Measurements from ENCODE around the gene THAP7.
A peak's percentile ranks its signal among the peaks of the same experiment; 100 is the strongest.

Gene THAP7

GRCh38 chr22:20957102-20957682, 44.7 kb downstream of the THAP7 start:
- Histone ChIP-seq H3K9ac (ENCODE audit: low read depth, low read length) (no peak overlapping the region), H3K9me3 (ENCODE audit: control insufficient read depth, insufficient read depth, low read length) (no peaks in the 10 kb centered on the region), H3K4me3 (ENCODE audit: low read depth, low read length) (peak overlapping the region; percentile 82)

DNA sequence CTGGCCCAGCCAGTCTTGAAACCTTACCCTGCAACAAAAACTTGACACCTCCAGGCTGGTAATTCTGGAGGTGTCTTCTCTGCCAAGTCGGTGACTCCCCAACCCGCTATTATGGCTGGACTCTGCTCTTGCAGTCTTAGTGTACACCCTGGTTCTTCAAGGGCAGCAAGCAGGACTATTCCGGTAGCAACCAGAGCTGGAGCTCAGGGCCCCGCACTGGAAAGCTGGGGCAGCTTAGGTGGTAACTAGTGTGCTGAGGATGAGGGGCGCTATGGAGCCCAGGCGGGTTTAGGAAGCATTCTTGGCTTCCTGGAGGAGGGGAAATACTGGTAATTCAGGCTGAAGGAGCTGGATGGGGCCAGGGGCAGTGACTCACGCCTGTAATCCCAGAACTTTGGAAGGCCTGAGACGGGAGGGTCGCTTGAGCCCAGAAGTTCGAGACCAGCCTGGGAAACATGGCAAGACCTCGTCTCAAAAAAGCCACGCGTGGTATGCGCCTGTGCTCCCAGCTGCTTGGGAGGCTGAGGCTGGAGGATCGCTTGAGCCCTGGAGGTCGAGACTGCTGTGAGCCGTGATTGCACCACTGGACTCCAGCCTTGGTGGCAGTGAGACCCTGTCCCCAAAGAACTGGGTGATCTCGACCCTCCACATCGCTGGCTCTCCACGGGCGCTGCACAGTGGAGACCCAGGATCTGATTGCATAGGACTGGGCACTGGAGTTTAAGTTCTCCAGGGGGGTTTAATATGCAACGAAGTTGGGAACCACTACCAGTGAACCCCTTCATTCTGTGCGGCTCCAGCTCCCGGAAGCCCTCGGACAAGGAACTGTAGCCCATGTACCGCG, 45.4 kb downstream of the THAP7 start:
- Histone ChIP-seq H3K27me3 (ENCODE audit: control insufficient read depth, insufficient read depth, low read length) (peaks cover 11% of the 10 kb centered on the region), H3K4me3 (ENCODE audit: low read depth, low read length) (peak overlapping the region; percentile 82), H3K4me1 (ENCODE audit: control insufficient read depth, insufficient read depth, low read length) (peaks cover 4% of the 10 kb centered on the region), H3K9ac (ENCODE audit: low read depth, low read length) (peak overlapping the region; percentile 70), H3K36me3 (ENCODE audit: control insufficient read depth, insufficient read depth, low read length) (peaks cover 15% of the 10 kb centered on the region), H3K9me3 (ENCODE audit: control insufficient read depth, insufficient read depth, low read length) (no peaks in the 10 kb centered on the region)

More at GRCh38 chr22:20957102-20957682, 44.7 kb downstream of the THAP7 start:
- peaks cover 12% of the 10 kb centered on the region for H3K36me3 ChIP-seq (ENCODE audit: control insufficient read depth, insufficient read depth, low read length)
- peaks cover 14% of the 10 kb centered on the region for H3K27me3 ChIP-seq (ENCODE audit: control insufficient read depth, insufficient read depth, low read length)
- H3K4me1 ChIP-seq (ENCODE audit: control insufficient read depth, insufficient read depth, low read length), result peaks cover 4% of the 10 kb centered on the region

DNA sequence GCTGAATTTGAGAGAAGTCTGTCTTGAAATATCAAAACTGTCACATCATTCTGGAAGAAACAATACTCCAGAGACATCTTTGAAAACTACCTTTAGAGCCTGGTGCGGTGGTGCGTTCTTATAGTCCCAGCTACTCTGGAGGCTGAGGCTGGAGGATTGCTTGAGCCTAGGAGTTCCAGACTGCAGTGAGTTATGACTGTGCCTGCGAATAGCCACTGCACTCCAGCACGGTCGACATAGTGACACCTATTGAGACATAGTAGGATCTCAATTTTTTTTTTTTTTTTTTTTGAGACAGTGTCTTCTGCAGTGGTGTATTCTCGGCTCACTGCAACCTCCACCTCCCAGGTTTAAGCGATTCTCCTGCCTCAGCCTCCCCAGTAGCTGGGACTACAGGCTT, 46.4 kb downstream of the THAP7 start:
- Histone ChIP-seq H3K4me1 (ENCODE audit: control insufficient read depth, insufficient read depth, low read length) (peaks cover 4% of the 10 kb centered on the region), H3K9ac (ENCODE audit: low read depth, low read length) (no peak overlapping the region), H3K36me3 (ENCODE audit: control insufficient read depth, insufficient read depth, low read length) (peaks cover 24% of the 10 kb centered on the region), H3K27me3 (ENCODE audit: control insufficient read depth, insufficient read depth, low read length) (peaks cover 11% of the 10 kb centered on the region), H3K9me3 (ENCODE audit: control insufficient read depth, insufficient read depth, low read length) (no peaks in the 10 kb centered on the region), H3K4me3 (ENCODE audit: low read depth, low read length) (no peak overlapping the region)

GRCh38 chr22:20953668-20954500, 48.0 kb downstream of the THAP7 start:
- no peak overlapping the region for H3K4me3 ChIP-seq (ENCODE audit: low read depth, low read length)
- peaks cover 4% of the 10 kb centered on the region for H3K4me1 ChIP-seq (ENCODE audit: control insufficient read depth, insufficient read depth, low read length)
- no peak overlapping the region for H3K9ac ChIP-seq (ENCODE audit: low read depth, low read length)
- H3K27me3 ChIP-seq (ENCODE audit: control insufficient read depth, insufficient read depth, low read length), result peaks cover 11% of the 10 kb centered on the region
- H3K36me3 ChIP-seq (ENCODE audit: control insufficient read depth, insufficient read depth, low read length), result peaks cover 30% of the 10 kb centered on the region
- H3K9me3 ChIP-seq (ENCODE audit: control insufficient read depth, insufficient read depth, low read length), result no peaks in the 10 kb centered on the region

DNA sequence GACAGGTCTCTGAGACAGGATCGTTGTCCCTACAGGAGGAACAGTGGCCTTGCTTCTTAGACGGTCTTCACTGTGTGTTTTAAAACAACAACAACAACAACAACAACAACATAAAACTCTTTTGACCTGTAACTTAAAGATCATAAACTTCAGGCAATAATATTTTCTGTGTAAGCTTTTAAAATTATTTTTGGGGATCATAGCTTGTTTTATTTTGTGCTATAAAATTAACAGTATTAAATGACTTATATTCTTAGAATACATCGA, 48.6 kb downstream of the THAP7 start:
- Histone ChIP-seq H3K4me3 (ENCODE audit: low read depth, low read length) (no peak overlapping the region), H3K9ac (ENCODE audit: low read depth, low read length) (no peak overlapping the region), H3K27me3 (ENCODE audit: control insufficient read depth, insufficient read depth, low read length) (peaks cover 5% of the 10 kb centered on the region), H3K36me3 (ENCODE audit: control insufficient read depth, insufficient read depth, low read length) (peaks cover 30% of the 10 kb centered on the region), H3K4me1 (ENCODE audit: control insufficient read depth, insufficient read depth, low read length) (peaks cover 4% of the 10 kb centered on the region), H3K9me3 (ENCODE audit: control insufficient read depth, insufficient read depth, low read length) (no peaks in the 10 kb centered on the region)

DNA sequence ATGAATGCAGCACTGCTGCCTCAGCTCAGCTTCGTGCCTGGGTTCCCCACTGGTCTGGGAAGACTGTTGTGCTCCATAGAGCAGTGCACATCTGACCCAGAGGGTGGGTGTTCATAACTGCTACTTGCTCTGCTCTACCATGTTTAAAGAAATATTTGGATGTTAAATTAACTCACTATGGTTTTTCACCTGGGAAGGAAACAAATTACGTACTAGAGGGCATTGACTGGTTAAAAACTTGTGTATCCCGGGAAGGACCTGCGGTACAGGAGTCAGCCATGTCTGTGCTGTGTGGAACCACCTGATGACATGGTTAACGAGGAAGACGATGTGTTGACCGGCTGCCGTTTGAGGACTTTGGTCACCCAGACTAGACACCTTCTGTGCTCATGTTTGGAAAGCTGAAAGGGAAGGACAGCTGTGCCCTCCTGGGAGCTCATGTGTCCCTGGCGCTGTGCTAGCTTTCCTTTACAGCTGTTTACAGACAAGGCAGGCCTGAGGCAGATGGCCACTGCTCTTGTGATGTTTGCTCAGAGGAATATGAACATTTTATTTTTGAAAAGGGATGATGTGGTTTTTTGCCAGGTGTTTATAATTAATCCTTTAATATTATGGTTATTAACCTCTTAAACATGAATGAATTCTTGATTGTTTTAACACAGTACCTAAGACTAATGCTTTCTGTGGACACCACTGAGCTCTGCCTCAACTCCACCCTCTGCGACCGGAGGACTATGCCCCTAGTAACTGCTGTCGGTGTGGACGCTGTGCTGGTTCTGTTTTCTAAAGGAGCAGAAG, 49.2 kb downstream of the THAP7 start:
- Histone ChIP-seq H3K4me1 (ENCODE audit: control insufficient read depth, insufficient read depth, low read length) (peaks cover 4% of the 10 kb centered on the region), H3K36me3 (ENCODE audit: control insufficient read depth, insufficient read depth, low read length) (peaks cover 30% of the 10 kb centered on the region)

DNA sequence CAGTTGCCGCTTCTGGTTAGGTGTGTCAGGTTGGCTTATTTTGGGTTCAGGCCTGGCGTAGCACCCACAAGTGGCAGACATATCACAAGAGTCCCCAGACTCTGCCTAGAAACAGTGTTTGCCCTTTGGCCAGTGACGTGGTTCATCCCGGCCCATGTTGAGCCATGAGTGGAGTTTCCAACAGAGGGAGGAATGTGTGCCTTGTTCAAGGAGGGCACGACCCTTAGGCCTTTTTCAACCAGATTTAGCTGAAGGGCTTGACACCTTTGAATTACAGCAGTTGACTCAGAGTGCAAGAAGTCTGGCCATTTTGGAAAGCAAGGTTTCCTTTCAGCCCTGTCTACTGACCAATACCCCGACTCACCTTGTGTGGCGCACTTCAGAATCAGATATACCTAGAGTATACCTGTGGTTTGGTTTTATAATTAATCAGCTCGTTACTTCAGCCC, 50.0 kb downstream of the THAP7 start:
- Histone ChIP-seq H3K27me3 (ENCODE audit: control insufficient read depth, insufficient read depth, low read length) (peaks cover 3% of the 10 kb centered on the region), H3K4me1 (ENCODE audit: control insufficient read depth, insufficient read depth, low read length) (peaks cover 4% of the 10 kb centered on the region), H3K9ac (ENCODE audit: low read depth, low read length) (no peak overlapping the region), H3K9me3 (ENCODE audit: control insufficient read depth, insufficient read depth, low read length) (no peaks in the 10 kb centered on the region), H3K36me3 (ENCODE audit: control insufficient read depth, insufficient read depth, low read length) (peaks cover 30% of the 10 kb centered on the region), H3K4me3 (ENCODE audit: low read depth, low read length) (no peak overlapping the region)

More for the DNA sequence above, 49.2 kb downstream of the THAP7 start:
- no peak overlapping the region for H3K9ac ChIP-seq (ENCODE audit: low read depth, low read length)
- H3K9me3 ChIP-seq (ENCODE audit: control insufficient read depth, insufficient read depth, low read length), result no peaks in the 10 kb centered on the region
- peaks cover 3% of the 10 kb centered on the region for H3K27me3 ChIP-seq (ENCODE audit: control insufficient read depth, insufficient read depth, low read length)
- H3K4me3 ChIP-seq (ENCODE audit: low read depth, low read length), result no peak overlapping the region

DNA sequence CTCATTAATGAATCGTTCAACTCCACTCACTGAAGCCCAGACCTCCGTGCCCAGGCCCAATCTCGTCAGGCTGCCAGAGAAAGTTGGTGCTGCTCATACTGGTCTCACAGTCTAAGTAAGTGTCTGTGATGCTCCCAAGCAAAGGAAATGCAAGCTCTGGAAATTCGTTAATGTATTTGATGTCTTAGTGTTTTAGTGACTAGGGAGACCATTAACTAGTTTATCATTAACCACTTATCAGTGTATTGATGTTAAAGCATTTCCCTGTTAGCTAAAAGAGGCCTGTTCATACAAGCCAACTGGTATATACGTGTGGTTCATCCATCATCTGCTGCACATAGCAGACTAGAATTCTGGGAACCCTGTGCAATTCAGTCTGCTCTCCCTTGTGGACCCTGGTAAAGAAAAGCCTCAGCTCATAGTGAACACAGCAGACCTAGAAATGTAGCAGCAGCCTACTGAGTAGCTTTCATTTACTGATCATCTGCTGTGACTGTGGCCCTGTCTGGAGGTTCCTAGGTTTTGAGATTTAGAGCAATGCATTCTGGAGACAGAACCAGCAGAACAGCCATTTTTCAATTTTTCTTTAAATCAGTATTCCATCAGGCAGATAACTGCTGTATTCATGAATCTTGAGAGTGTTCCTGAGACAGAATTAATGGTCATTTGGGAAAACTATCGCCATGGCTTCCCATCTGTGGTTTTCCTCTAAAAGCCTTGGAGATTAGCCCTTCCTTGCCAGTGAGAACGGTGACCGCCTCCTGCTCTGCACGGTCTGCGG, 50.6 kb downstream of the THAP7 start:
- Histone ChIP-seq H3K36me3 (ENCODE audit: control insufficient read depth, insufficient read depth, low read length) (peaks cover 30% of the 10 kb centered on the region), H3K27me3 (ENCODE audit: control insufficient read depth, insufficient read depth, low read length) (no peaks in the 10 kb centered on the region), H3K9me3 (ENCODE audit: control insufficient read depth, insufficient read depth, low read length) (no peaks in the 10 kb centered on the region), H3K4me1 (ENCODE audit: control insufficient read depth, insufficient read depth, low read length) (peaks cover 2% of the 10 kb centered on the region), H3K4me3 (ENCODE audit: low read depth, low read length) (no peak overlapping the region), H3K9ac (ENCODE audit: low read depth, low read length) (no peak overlapping the region)

GRCh38 chr22:20949698-20950183, 52.2 kb downstream of the THAP7 start:
- H3K27me3 ChIP-seq (ENCODE audit: control insufficient read depth, insufficient read depth, low read length), result no peaks in the 10 kb centered on the region
- H3K36me3 ChIP-seq (ENCODE audit: control insufficient read depth, insufficient read depth, low read length), result peaks cover 30% of the 10 kb centered on the region
- no peaks in the 10 kb centered on the region for H3K9me3 ChIP-seq (ENCODE audit: control insufficient read depth, insufficient read depth, low read length)
- H3K4me1 ChIP-seq (ENCODE audit: control insufficient read depth, insufficient read depth, low read length), result no peaks in the 10 kb centered on the region
- no peak overlapping the region for H3K9ac ChIP-seq (ENCODE audit: low read depth, low read length)
- H3K4me3 ChIP-seq (ENCODE audit: low read depth, low read length), result no peak overlapping the region
